Neural crest cell (in vitro differentiated cells): Measurements from ENCODE around the gene DYNC1H1. TPM values are rescaled to one million over a fixed set of nuclear protein-coding genes. Genes with fewer than 3 reads are reported as not detected.

Experiments
- DNase-seq: peaks from one replicate; pipeline ENCODE4 v3.0.0; 2021; ENCODE audit warnings: low read depth, mixed read lengths, low spot score
- H3K27ac Mint-ChIP-seq: one replicate; pipeline ENCODE4 v1.8.0; 2021; ENCODE audit warnings: mild to moderate bottlenecking, mixed read lengths; ENCODE audit not compliant: unreplicated experiment
- H3K27me3 Mint-ChIP-seq: 2 replicates; pipeline ENCODE4 v1.8.0; 2021; ENCODE audit warnings: low read depth, mild to moderate bottlenecking, mixed read lengths
- H3K36me3 Mint-ChIP-seq: 2 replicates; pipeline ENCODE4 v1.8.0; 2021; ENCODE audit warnings: low read depth, mild to moderate bottlenecking, mixed read lengths
- H3K4me1 Mint-ChIP-seq: 2 replicates; pipeline ENCODE4 v1.8.0; 2021; ENCODE audit warnings: mixed read lengths
- H3K4me3 Mint-ChIP-seq: one replicate; pipeline ENCODE4 v1.8.0; 2021; ENCODE audit warnings: mild to moderate bottlenecking, mixed read lengths
- H3K9me3 Mint-ChIP-seq: 2 replicates; pipeline ENCODE4 v1.8.0; 2021; ENCODE audit warnings: mixed read lengths
- total RNA-seq: library from RNA; stranded (reverse); gene quantifications from 2 replicates; pipeline ENCODE4 v1.2.1, GENCODE V29; 2021
- TF ChIP-seq, protein P1 (sequence below): fragments of 200-600 bp; sonication (generic); conservative IDR thresholded peaks from 2 replicates; pipeline ENCODE4 v1.5.0; 2021; ENCODE audit warnings: antibody characterized with exemption, mild to moderate bottlenecking

The DYNC1H1 gene
- total RNA-seq, 1 donor from 2014 or later: 528 TPM

- H3K9me3 Mint-ChIP-seq: no peaks in the 10 kb centered on the region
- no peaks in the 10 kb centered on the region for H3K27me3 Mint-ChIP-seq
- no peak for DNase-seq
- H3K4me3 Mint-ChIP-seq: no peak overlapping the region
- TF ChIP-seq, protein P1, sequence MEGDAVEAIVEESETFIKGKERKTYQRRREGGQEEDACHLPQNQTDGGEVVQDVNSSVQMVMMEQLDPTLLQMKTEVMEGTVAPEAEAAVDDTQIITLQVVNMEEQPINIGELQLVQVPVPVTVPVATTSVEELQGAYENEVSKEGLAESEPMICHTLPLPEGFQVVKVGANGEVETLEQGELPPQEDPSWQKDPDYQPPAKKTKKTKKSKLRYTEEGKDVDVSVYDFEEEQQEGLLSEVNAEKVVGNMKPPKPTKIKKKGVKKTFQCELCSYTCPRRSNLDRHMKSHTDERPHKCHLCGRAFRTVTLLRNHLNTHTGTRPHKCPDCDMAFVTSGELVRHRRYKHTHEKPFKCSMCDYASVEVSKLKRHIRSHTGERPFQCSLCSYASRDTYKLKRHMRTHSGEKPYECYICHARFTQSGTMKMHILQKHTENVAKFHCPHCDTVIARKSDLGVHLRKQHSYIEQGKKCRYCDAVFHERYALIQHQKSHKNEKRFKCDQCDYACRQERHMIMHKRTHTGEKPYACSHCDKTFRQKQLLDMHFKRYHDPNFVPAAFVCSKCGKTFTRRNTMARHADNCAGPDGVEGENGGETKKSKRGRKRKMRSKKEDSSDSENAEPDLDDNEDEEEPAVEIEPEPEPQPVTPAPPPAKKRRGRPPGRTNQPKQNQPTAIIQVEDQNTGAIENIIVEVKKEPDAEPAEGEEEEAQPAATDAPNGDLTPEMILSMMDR: no peak
- H3K27ac Mint-ChIP-seq: no peak overlapping the region
- no peaks in the 10 kb centered on the region for H3K4me1 Mint-ChIP-seq
- peaks cover 16% of the 10 kb centered on the region for H3K36me3 Mint-ChIP-seq
Observed at GRCh38 chr14:102005336-102005735, 41.0 kb downstream of the DYNC1H1 start.

DNA sequence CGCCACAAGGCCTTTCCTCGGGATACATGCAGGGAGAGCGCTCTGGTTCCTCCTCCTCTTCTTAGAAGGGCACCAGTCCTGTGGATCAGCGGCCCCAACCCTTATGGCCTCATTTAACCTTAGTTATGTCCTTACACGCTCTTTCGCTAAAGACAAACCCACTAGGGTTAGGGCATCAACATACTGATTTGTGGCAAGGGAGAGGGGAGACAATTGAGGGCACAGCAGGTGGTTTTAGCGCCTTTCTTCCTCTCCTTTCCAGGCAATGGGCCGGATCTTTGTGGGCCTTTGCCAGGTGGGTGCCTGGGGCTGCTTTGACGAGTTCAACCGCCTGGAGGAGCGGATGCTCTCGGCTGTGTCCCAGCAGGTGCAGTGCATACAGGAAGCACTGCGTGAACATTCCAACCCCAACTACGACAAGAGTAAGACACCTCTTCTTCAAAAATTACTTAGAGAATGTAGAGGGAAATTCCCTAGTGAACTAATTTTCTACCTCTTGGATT is 43.6 kb downstream of the DYNC1H1 start:
- no peaks in the 10 kb centered on the region for H3K4me1 Mint-ChIP-seq
- no peak for DNase-seq
- H3K9me3 Mint-ChIP-seq: no peaks in the 10 kb centered on the region
- no peak overlapping the region for H3K4me3 Mint-ChIP-seq
- H3K36me3 Mint-ChIP-seq: peaks cover 26% of the 10 kb centered on the region
- TF ChIP-seq, protein P1: no peak
- H3K27me3 Mint-ChIP-seq: no peaks in the 10 kb centered on the region
- H3K27ac Mint-ChIP-seq: no peak overlapping the region

GRCh38 chr14:102008891-102009290 is 44.5 kb downstream of the DYNC1H1 start:
- Mint-ChIP-seq H3K27me3 (no peaks in the 10 kb centered on the region), H3K9me3 (no peaks in the 10 kb centered on the region), H3K27ac (no peak overlapping the region), H3K4me3 (no peak overlapping the region), H3K36me3 (peaks cover 33% of the 10 kb centered on the region), H3K4me1 (no peaks in the 10 kb centered on the region)
- DNase-seq: no peak
- TF ChIP-seq, protein P1: no peak

GRCh38 chr14:102011631-102012030 is 47.3 kb downstream of the DYNC1H1 start:
- TF ChIP-seq, protein P1: no peak
- no peak for DNase-seq
- Mint-ChIP-seq H3K36me3 (peaks cover 39% of the 10 kb centered on the region), H3K27me3 (no peaks in the 10 kb centered on the region), H3K4me1 (no peaks in the 10 kb centered on the region), H3K9me3 (no peaks in the 10 kb centered on the region), H3K27ac (no peak overlapping the region), H3K4me3 (no peak overlapping the region)

DNA sequence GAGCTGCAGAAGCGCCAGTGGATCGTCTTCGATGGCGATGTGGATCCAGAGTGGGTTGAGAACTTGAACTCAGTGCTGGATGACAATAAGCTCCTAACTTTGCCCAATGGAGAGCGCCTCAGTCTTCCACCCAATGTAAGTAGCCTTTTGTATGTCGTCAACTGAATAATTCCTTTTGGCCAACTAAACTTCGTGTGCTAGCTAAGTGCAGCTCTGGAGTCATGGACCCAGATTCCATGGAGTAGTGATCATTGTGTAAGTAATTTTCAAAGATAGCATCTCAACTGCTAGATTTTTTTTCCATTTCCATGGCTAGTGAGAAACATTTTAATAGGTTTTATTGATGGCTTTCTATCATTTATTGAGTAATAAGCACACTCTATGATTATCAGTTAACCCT is 48.0 kb downstream of the DYNC1H1 start:
- no peaks in the 10 kb centered on the region for H3K4me1 Mint-ChIP-seq
- H3K9me3 Mint-ChIP-seq: no peaks in the 10 kb centered on the region
- no peak overlapping the region for H3K27ac Mint-ChIP-seq
- DNase-seq: no peak
- peaks cover 36% of the 10 kb centered on the region for H3K36me3 Mint-ChIP-seq
- no peaks in the 10 kb centered on the region for H3K27me3 Mint-ChIP-seq
- TF ChIP-seq, protein P1: no peak
- no peak overlapping the region for H3K4me3 Mint-ChIP-seq
